AG08396 (cell line): Measurements from ENCODE around the gene SORL1-AS1.

Experiments used
- DNase-seq: peaks from one replicate; pipeline ENCODE4 v3.0.0; 2012; ENCODE audit warnings: low spot score, mixed read lengths

SORL1-AS1 gene

GRCh38 chr11:121474680-121475079 is 21.9 kb upstream of the SORL1-AS1 start:
- DNase-seq, result no peak

GRCh38 chr11:121473064-121473777 is 20.5 kb upstream of the SORL1-AS1 start:
- peak; percentile 26 for DNase-seq

- DNase-seq, result no peak
Observed at GRCh38 chr11:121472312-121472711, 19.5 kb upstream of the SORL1-AS1 start.

- no peak for DNase-seq
Observed at GRCh38 chr11:121471167-121471566, 18.4 kb upstream of the SORL1-AS1 start.

GRCh38 chr11:121469910-121470309 is 17.1 kb upstream of the SORL1-AS1 start:
- no peak for DNase-seq

GRCh38 chr11:121467965-121468364 is 15.2 kb upstream of the SORL1-AS1 start:
- no peak for DNase-seq

GRCh38 chr11:121467471-121467870 is 14.7 kb upstream of the SORL1-AS1 start:
- no peak for DNase-seq

- DNase-seq, result peak; percentile 94
Observed at GRCh38 chr11:121466063-121466794, 13.5 kb upstream of the SORL1-AS1 start.

- DNase-seq, result no peak
Observed at GRCh38 chr11:121465709-121466062, 12.9 kb upstream of the SORL1-AS1 start.

GRCh38 chr11:121464352-121464946 is 11.7 kb upstream of the SORL1-AS1 start:
- peak; percentile 88 for DNase-seq

- no peak for DNase-seq
Observed at GRCh38 chr11:121463689-121464335, 11.0 kb upstream of the SORL1-AS1 start.

- no peak for DNase-seq
Observed at GRCh38 chr11:121461843-121462242, 9.1 kb upstream of the SORL1-AS1 start.

- DNase-seq, result no peak
Observed at GRCh38 chr11:121460941-121461514, 8.3 kb upstream of the SORL1-AS1 start.

GRCh38 chr11:121459413-121460017 is 6.7 kb upstream of the SORL1-AS1 start:
- DNase-seq, result no peak

- DNase-seq, result no peak
Observed at GRCh38 chr11:121458551-121458950, 5.8 kb upstream of the SORL1-AS1 start.

GRCh38 chr11:121456816-121457431 is 4.2 kb upstream of the SORL1-AS1 start:
- no peak for DNase-seq

- no peak for DNase-seq
Observed at GRCh38 chr11:121456151-121456550, 3.4 kb upstream of the SORL1-AS1 start.

GRCh38 chr11:121455115-121455514 is 2.3 kb upstream of the SORL1-AS1 start:
- no peak for DNase-seq

- no peak for DNase-seq
Observed at GRCh38 chr11:121453589-121454299, 977 bp upstream of the SORL1-AS1 start.

- peak; percentile 91 for DNase-seq
Observed at GRCh38 chr11:121451986-121452608, 670 bp downstream of the SORL1-AS1 start, which contains the start of gene SORL1. TSS of gene SORL1 (plus strand) at chr11:121452314. CDS start at chr11:121452332, 18 bp downstream.
